ENCODE results near the gene BUB1B. TPM values are rescaled to one million over a fixed set of nuclear protein-coding genes. Genes with fewer than 3 reads are reported as not detected.

Gene BUB1B
- total RNA-seq, 1 experiment from 2014 or later = 87.4 TPM

DNA sequence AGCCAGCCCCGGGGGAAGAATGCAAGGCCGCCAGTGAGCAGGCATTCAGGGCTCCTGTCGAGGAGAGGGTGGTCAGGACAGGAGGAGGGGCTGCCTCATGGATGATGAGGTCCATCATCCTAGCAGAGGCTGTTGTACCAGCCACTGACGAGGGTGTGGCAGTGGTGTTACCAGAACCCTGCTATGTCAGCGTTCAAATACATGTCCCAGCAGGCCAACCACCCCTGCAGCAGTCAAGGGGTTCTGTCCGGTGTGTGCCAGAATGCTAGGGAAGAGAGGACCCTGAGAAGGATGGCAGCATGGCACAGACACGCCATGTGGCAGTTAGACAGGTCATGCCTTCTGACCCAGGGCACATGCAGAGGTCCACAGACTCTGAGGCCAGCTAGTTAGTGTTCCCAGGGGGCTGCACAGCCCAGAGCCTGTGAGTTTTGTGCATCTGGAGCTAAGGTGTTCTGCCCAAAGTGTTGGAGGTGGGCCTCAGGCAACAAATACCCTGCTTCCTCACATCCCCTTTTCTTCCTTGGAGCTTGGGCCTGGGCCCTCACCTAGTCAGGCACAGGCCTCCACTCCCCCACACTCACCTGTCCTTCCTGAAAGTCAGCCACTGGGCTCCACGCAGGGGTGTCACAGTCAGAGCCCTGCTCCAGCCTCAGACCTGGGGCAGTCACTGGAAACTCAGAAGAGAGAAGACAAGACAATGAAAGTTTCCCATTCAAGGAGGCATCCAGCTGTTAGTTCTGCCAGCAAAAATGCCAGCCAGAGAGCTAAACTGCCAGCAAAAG lies 85.8 kb downstream of the BUB1B start:
- DNase-seq = peak; percentile 22

DNA sequence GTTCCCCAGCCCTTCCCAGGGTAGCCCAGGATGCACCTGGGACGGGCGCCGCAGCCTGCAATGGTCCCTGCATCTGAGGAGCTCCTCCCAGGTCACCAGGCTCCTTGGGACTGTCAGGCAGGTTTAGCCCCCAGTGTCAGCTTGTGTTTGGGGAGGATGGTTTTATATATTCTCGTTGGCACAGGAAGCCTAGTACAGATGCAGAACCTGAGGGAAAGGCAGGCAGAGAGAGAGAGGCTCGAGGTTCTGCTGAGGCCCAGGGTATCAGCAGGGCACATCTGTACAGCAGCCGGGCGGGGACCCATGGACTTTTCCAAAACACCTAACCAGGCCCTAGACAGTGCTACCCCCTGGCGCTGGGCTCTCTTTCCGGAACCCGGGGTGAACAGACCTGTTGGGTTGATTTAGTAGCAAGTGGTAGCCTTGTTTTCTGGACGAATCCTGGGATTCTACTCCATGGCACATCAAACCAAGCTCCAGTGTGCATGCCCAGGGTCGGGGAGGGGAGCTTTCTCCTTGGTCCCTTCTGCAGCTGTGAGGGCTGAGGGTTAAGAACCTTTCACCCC lies 86.6 kb downstream of the BUB1B start:
- Histone ChIP-seq H3K36me3 (replicated peaks; ENCODE audit: control insufficient read depth, insufficient read depth, low read length) (no peaks in the 10 kb centered on the region), H3K4me3 (ENCODE audit: insufficient read depth, low read depth, low read length) (no peak overlapping the region), H3K27me3 (ENCODE audit: control insufficient read depth, insufficient read depth, low read length) (peaks cover 15% of the 10 kb centered on the region)
- DNase-seq = peak; percentile 38

More for the DNA sequence above, 85.8 kb downstream of the BUB1B start:
- Histone ChIP-seq H3K4me3 (ENCODE audit: insufficient read depth, low read depth, low read length) (no peak overlapping the region), H3K36me3 (replicated peaks; ENCODE audit: control insufficient read depth, insufficient read depth, low read length) (no peaks in the 10 kb centered on the region), H3K27me3 (ENCODE audit: control insufficient read depth, insufficient read depth, low read length) (peaks cover 7% of the 10 kb centered on the region)

DNA sequence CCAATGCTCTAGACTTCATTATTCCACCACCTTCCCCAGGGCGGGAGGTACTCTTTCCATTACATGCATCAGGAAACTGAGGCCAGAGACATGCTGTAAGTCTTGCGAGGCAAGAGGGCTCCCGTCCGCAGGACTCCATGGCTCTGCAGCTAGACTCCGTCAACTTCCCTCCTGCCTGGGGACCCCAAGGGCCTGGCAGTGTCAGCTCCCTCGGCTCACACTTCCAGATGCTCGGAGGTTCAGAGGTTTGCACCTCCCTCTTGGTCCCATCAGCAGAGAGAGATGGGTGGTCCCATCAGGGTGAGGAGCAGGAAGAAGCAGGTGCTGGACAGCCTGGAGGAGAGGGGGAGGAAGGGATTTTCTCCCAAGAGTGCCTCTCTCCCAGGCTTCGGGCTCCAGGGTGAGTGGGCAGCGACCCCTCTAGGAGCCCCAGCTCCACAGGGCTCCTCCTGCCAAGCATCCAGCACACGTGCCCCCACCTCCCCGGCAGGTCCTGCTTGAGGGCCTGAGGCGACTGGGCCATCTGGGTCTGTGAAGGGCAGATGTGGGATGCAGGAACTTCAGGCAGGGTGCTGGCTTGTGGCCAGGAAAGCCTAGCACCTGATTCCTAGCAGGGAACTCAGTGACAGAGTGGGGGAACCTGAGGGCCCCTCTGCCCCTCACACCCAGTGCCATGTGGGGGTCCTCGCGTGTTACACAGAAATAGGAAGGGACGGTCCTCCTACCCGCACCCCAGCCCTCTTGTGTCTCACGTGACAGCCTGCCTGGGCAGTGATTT lies 87.3 kb downstream of the BUB1B start:
- Histone ChIP-seq H3K4me3 (ENCODE audit: insufficient read depth, low read depth, low read length) (no peak overlapping the region), H3K36me3 (replicated peaks; ENCODE audit: control insufficient read depth, insufficient read depth, low read length) (no peaks in the 10 kb centered on the region), H3K27me3 (ENCODE audit: control insufficient read depth, insufficient read depth, low read length) (peaks cover 22% of the 10 kb centered on the region)
- DNase-seq = peak; percentile 52

DNA sequence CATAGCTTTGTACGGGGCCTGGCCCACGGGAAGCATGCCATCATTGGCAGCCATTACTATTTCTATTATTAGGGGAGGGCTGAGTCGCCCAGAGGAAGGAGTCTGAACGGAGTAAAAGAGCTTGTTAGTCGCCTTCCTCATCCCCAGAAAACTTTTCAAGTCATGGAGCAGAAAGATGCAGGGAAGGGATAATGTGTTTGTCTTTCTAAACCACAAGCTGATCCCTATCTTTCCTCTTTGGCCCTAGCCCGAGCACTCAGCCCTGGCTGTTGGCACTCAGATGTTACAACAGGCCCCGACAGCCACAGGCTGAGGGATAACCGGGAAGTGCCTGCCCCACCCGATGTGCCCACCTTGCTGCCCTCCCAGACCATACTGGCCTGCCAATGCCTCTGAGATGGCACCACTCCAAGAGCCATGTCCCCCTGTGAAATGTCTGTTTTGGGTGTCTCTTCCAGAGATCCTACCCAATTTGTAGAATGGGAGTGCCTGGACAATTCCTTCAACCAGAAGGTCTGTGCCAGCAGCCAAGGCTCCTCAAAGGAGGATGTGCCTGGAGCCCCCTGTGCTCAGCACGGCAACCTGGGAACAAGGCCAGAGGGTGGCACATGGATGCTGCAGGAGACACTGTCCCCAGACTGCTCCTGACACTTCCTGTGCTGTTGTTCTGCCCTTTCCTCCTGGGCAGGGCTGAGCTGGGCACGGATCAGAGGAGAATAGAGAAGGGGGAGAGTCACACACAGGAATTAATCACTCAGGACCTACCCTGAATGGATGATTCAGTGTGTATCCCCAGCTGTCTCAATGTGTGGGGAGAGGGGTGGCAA lies 88.8 kb downstream of the BUB1B start:
- H3K4me3 ChIP-seq (ENCODE audit: insufficient read depth, low read depth, low read length) = no peak overlapping the region
- DNase-seq = peak; percentile 28
- no peaks in the 10 kb centered on the region for H3K36me3 ChIP-seq (replicated peaks; ENCODE audit: control insufficient read depth, insufficient read depth, low read length)
- H3K27me3 ChIP-seq (ENCODE audit: control insufficient read depth, insufficient read depth, low read length) = peaks cover 31% of the 10 kb centered on the region

DNA sequence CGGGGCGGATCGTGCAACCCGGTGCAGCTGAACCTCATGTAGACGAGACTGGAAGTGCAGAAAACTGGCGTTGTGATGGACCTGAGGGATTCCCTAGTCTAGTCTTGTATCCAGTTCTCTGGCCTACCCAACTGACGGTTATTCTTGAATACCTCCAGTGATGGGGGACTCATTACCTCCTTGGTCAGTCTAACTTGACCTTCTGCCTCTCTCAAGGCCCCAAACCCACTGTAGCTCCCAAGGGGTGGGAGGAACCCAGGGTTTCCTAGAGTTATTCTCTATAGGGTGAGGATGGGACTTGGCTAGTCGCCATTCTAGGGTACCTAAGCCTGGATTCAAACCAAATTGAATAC lies 89.4 kb downstream of the BUB1B start:
- DNase-seq = no peak
- H3K36me3 ChIP-seq (replicated peaks; ENCODE audit: control insufficient read depth, insufficient read depth, low read length) = no peaks in the 10 kb centered on the region; the same call in 1 of the 2 replicates
- H3K27me3 ChIP-seq (ENCODE audit: control insufficient read depth, insufficient read depth, low read length) = peaks cover 31% of the 10 kb centered on the region
- H3K4me3 ChIP-seq (ENCODE audit: insufficient read depth, low read depth, low read length) = no peak overlapping the region

DNA sequence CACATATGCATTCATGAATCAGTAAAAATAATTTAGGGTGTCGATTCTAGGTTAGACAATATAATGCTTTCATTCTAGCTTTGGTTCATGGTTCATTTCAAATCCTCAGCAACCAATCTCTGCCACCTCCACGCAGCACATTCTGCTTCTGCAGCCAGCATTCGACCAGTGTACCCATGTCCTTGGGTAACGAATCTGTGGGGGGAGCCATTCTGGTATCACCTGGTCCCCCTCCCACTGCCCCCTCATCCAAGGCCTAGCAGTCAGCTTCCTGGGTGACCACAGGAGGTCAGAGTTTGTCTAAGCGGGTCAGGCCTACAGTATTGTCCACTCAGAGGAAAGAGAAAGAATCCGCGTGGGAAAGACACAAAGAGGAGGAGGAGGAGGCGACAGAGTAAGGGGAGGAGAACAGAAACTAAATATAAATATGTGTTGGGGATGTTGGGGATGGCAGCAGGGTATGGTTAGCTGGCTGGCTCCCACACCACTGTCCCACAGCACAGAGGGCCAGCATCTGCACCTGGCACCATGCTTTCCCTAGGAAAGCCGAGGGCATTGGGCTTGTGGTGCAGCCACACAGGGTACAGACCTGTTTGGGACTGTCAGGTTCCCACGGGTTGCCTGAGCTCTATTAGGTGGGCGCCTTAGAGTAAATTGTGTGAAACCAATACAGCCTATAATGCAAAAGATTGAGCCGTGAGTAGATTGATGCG lies 90.1 kb downstream of the BUB1B start:
- H3K27me3 ChIP-seq (ENCODE audit: control insufficient read depth, insufficient read depth, low read length) = peaks cover 31% of the 10 kb centered on the region
- H3K4me3 ChIP-seq (ENCODE audit: insufficient read depth, low read depth, low read length) = no peak overlapping the region
- DNase-seq = peak; percentile 43
- no peaks in the 10 kb centered on the region; the same call in 1 of the 2 replicates for H3K36me3 ChIP-seq (replicated peaks; ENCODE audit: control insufficient read depth, insufficient read depth, low read length)

DNA sequence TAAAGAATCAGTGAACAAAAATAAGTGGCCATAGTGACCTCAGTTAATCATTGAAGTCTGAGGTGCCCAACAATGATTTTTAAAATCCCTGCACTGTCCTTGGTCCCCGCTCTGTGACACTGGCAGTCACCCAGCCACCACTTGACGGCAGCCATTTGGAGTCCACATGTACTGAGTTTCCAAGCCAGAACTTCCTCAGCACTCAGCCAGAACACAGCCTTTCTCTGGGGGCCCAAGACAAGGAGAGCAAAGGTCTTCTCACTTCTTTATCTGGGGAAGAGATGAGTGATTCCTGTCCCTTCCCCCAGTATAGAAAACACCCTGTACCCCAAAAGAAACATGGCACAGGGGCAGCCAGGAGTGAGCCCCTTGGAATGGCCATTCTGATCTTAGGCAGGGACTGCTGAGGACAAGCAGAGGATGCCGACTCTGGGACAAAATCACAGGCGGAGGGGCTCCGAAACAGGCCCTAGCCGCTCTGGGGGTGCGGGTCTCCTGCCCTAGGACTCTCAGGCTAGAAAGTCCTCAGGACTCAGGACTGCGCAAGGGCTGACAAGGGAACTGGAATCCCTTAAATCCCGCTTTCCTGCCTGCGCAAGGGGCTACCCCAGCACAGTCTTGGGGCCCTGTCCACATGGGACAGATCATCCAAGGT lies 90.7 kb downstream of the BUB1B start:
- Histone ChIP-seq H3K27me3 (ENCODE audit: control insufficient read depth, insufficient read depth, low read length) (peaks cover 31% of the 10 kb centered on the region), H3K4me3 (ENCODE audit: insufficient read depth, low read depth, low read length) (no peak overlapping the region), H3K36me3 (replicated peaks; ENCODE audit: control insufficient read depth, insufficient read depth, low read length) (no peaks in the 10 kb centered on the region; the same call in 1 of the 2 replicates)
- peak; percentile 30 for DNase-seq

DNA sequence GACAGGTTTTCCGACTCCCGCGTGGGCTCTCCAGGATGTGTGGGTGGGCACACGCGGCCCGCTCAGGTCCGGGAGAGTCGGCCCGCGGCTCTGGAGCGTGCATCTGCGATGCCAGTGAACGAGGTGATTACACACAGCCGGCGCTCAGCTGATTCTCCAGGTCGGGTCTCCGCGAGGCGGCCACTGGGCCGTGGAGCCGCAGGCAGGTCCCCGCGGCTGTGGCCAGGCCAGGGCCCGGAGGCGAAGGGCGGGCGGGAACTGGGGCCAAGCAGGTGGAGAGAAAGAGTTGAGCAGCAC lies 91.2 kb downstream of the BUB1B start:
- Histone ChIP-seq H3K27me3 (ENCODE audit: control insufficient read depth, insufficient read depth, low read length) (peaks cover 31% of the 10 kb centered on the region), H3K4me3 (ENCODE audit: insufficient read depth, low read depth, low read length) (peak overlapping the region; percentile 58), H3K36me3 (replicated peaks; ENCODE audit: control insufficient read depth, insufficient read depth, low read length) (no peaks in the 10 kb centered on the region; the same call in none of the 2 replicates)
- DNase-seq = no peak

DNA sequence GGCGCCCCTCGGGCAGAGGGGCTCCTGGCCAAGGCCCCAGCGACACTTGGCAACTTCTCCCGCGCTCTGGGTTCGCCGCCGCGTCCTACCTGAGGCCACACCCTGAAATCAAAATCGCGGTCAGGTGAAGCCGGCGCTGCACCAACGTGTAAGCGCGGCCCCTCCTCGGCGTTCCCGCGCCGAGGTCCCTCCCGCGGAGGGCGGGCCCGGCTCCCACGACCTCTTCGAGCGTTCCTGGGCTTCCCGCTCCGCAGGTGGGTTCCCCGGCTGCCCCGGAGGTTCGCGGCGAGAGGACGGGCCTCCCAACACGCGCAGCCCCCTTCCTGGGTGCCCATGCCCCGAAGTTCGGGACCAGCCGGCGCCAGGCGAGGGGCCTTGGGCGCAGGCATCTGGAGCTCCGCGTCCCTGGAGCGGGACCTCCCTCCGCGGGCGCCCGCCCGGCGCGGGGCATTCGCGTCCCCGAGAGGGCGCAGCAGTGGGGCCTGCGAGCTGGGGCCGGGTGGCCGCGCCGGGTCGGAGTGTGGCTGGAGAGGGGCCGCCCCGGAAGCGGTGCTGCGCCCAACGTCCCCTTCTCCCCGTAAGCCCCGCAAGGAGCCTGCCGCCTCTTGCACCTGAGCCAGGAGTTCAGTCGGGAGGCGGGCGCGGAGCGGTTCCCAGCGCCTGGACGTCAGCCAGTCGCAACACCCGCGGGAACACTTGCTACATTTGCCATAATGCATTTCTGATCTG lies 91.7 kb downstream of the BUB1B start:
- Histone ChIP-seq H3K36me3 (replicated peaks; ENCODE audit: control insufficient read depth, insufficient read depth, low read length) (no peaks in the 10 kb centered on the region; the same call in none of the 2 replicates), H3K27me3 (ENCODE audit: control insufficient read depth, insufficient read depth, low read length) (peaks cover 31% of the 10 kb centered on the region), H3K4me3 (ENCODE audit: insufficient read depth, low read depth, low read length) (peak overlapping the region; percentile 58)
- peak; percentile 92 for DNase-seq

DNA sequence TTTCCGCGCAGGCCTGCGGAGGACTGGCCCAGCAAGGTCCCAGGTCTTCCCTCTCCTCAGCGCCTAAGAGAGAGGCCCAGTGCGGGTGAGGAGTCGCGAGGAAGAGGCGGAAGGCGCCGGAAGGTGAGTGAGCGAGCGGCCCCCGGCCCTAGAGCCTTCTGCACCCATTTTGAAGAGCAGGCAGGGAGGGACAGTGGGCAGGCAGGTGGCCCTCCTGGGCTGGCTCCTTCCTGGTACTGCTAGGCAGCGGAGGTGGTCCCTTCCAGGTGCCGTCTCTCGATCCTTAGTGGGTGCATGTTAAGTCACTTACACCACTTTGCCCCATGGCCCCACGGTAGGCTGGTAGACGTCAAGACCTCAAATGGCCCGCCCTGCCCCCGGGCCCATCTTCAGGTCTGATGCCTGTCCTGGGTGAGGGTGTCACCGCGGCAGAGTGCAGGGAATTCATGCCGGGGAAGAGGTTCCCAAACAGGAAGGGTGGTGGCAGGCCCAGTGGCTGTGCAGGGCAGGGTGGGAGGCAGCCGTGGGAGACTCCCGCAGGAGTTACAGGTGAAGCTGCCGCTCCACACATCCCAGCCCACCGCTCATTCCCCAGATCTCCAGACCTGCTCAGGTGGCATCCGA lies 92.4 kb downstream of the BUB1B start:
- peaks cover 31% of the 10 kb centered on the region for H3K27me3 ChIP-seq (ENCODE audit: control insufficient read depth, insufficient read depth, low read length)
- no peak for DNase-seq

DNA sequence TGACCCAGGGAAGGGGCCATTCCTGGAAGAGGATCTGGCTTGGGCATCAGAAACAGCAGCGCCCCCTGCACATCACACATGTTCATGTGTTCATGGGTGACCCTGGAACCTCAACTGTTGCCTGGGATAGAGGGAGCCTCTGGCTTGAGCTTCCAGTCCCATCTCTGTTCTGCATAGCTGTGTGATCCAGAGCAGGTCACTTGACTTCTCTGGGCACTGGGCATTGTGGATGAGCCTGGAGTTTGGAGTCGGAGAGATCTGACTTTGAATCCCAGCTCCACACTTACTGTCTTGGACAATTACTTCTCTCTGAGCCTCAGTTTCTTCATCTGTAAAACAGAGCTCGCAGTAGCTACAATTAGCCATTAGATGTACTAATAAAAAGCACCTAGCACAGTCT lies 93.6 kb downstream of the BUB1B start:
- Histone ChIP-seq H3K4me3 (ENCODE audit: insufficient read depth, low read depth, low read length) (no peak overlapping the region), H3K36me3 (replicated peaks; ENCODE audit: control insufficient read depth, insufficient read depth, low read length) (no peaks in the 10 kb centered on the region; the same call in none of the 2 replicates), H3K27me3 (ENCODE audit: control insufficient read depth, insufficient read depth, low read length) (peaks cover 31% of the 10 kb centered on the region)
- DNase-seq = no peak

More for the DNA sequence above, 92.4 kb downstream of the BUB1B start:
- Histone ChIP-seq H3K36me3 (replicated peaks; ENCODE audit: control insufficient read depth, insufficient read depth, low read length) (no peaks in the 10 kb centered on the region; the same call in none of the 2 replicates), H3K4me3 (ENCODE audit: insufficient read depth, low read depth, low read length) (peak overlapping the region; percentile 58)

DNA sequence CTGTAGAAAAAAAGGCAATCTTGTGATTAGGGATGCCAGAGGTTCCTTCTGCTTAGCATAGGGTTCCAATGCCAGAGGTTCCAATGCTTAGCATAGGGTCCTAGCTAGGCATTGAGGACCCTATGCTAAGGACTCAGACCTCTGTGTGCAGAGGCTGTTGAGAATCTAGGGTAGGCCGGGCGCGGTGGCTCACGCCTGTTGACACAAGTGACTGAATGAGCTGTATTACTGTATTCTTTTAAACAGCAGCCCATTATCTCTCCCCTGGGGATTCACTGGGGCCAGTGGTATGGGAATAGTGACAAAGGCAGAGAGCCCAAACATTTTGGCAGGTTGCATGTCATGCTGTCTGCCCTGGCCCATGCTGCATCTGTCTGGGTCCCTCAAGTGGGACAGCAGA lies 94.2 kb downstream of the BUB1B start:
- H3K4me3 ChIP-seq (ENCODE audit: insufficient read depth, low read depth, low read length) = no peak overlapping the region
- H3K27me3 ChIP-seq (ENCODE audit: control insufficient read depth, insufficient read depth, low read length) = peaks cover 31% of the 10 kb centered on the region
- no peak for DNase-seq
- no peaks in the 10 kb centered on the region; the same call in none of the 2 replicates for H3K36me3 ChIP-seq (replicated peaks; ENCODE audit: control insufficient read depth, insufficient read depth, low read length)
